RPMI8226 (cell line): ENCODE measurements around the gene RTN4IP1.
A peak's percentile ranks its signal among the peaks of the same experiment; 100 is the strongest.
"Not testable (repeated sequence)": the region's sequence is repeated elsewhere in the genome, so short reads cannot be mapped to it uniquely, and the experiment has no call there.

Source experiments
- DNase-seq: peaks from one replicate; pipeline ENCODE4 v3.0.0-alpha.2; 2015

Gene RTN4IP1

DNA sequence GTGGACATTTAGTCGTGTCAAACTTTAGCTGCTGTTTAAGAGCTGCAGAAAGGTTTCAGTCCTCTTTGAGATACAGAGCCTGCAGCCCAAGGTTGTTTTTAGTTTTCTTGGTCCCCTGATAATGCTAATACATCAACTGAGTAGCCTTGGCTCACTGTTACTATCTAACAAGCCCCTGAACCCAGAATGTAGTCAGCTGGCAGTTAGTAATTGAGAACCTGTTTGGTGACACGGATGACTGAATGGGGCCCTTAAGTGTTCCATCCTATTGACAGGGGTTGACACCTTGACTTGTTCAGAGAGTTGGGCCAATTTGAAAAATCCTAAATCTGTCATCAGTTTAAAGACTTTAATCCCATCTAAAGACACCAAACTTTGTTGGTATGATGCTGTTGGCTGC lies 2.8 kb downstream of the RTN4IP1 start:
- no peak for DNase-seq

DNA sequence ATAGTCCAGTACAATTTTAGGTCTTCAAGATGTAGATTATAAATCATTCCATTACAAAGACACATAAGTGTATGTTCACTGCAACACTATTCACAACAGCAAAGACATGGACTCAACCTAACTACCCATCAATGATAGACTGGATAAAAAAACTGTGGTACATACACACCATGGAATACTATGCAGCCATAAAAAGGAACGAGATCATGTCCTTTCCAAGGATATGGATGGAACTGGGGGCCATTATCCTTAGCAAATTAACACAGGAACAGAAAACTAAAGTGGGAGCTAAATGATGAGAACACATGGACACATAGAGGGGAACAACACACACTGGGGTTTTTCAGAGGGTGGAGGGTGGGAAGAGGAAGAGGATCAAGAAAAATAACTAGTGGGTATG lies 6.3 kb downstream of the RTN4IP1 start:
- DNase-seq: no peak

DNA sequence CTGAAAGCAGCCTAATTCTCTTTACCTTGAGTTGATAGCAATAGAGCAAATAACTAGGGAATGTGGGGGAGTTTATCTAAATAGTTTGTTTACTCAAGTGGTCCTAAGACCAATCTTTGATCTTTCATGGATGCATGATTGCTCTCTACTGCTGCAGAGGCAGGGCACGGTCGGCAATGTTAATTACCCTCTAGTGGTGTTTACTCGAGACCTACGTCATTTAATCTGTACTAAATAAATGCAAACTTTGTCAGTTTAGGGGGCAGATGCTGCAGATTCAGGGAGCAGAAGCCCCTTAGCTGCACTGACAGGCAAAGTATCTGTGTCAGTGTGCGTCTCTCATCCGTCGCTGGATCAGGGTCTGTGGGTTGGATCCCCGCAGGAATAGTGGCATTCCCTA lies 6.9 kb downstream of the RTN4IP1 start:
- no peak for DNase-seq

DNA sequence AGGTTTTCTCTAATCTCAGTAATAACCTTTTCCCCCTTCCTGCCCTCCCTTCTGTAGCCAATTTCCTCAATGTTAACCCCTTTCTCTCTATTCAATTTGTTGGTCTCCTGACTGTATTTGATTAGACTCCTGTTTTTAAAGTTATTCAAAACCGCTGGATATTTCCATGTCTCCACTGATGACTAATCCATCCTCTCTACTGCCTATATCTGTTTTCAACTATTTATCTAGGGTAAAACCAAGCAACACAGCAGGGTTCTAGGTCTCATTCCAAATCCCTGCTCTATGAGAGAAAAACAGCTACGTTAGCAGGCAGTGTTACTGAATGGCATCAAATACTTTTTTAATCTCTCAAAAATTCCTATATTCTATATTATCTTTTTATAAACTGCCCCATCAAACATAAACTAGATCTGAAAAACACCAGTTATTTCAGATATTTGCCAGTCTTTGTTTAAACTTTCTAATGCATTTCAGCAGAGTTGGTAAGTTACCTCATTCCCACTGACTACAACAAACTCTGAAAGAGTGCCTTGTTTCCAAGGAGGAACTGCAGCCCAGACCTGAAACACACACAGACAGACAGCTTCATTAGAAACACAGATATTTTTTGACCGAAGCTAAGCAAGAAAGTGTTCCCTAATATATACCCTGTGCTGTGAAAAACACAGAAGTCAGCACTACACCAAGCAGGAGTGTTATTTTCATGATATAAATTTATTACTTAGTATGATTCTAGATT lies 8.2 kb downstream of the RTN4IP1 start:
- no peak for DNase-seq

DNA sequence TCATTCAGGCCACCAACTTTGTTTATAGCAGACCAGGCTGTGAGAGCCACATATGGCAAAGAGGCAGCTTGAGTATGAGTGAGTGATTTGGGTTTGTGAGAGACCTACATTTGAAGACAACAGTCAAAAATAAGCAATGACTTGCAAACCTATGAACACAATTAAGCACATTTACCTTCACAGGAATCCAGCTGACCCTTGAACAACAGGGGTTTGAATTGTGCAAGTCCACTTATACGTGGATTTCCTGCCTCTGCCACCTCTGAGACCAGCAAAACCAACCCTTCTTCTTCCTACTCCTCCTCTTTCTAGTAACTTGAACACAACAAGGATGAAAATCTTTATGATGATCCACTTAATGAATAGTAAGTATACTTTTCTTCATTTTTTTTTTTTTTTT lies 10.1 kb downstream of the RTN4IP1 start:
- no peak for DNase-seq

DNA sequence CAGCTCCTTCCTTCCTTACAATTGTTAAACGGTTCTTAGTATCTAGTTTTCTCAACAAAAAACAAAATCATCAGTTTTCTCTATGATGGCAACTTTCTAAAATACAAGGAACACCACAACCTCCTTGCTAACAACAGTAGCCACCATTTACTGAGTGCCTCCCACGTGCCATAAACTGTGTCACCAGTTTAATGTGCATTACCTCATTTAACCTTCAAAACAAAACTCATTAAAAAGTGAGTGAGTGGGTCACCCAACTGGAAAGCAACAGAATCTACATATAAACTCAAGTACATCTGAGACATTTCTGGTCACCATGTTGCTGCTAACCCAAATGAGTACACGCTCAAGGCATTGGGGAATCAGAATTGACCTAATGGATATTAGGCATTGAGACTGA lies 11.0 kb downstream of the RTN4IP1 start:
- DNase-seq: no peak

DNA sequence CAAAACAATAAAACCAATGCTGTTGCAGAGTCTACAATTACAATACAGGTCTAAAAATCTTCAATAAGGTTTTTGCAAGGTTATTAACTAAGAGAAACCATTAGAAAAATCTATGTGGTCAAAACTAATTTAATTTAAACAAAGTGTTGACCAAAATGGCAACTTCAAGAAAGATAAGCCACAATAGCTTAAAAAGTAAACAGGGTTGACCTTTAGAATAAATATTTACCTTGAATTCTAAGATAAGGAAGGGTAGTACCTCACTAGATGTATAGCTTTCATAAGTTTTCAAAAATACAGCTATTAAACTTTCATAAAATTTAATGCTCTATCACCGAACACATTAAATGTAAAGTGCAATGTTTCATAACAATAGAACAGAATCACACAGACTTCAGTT lies 11.4 kb downstream of the RTN4IP1 start:
- no peak for DNase-seq

DNA sequence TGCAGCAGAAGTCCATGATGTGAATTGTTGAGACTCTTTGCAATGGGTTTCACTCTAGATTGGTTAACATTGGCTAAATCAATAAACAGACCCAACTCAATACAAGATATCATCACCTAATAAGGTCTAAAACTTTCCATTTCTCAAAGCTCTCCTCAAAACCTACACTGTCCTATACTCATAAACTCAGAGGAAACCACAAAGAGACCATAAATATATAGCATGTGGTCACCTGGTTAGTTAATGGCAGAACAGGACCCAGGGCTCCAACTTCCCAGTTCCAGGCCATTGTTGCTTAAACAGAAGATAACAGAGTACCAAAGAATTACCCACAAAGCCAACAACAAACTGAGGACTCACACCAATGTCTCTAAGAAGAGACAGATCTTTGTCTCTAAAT lies 12.0 kb downstream of the RTN4IP1 start:
- DNase-seq: no peak

DNA sequence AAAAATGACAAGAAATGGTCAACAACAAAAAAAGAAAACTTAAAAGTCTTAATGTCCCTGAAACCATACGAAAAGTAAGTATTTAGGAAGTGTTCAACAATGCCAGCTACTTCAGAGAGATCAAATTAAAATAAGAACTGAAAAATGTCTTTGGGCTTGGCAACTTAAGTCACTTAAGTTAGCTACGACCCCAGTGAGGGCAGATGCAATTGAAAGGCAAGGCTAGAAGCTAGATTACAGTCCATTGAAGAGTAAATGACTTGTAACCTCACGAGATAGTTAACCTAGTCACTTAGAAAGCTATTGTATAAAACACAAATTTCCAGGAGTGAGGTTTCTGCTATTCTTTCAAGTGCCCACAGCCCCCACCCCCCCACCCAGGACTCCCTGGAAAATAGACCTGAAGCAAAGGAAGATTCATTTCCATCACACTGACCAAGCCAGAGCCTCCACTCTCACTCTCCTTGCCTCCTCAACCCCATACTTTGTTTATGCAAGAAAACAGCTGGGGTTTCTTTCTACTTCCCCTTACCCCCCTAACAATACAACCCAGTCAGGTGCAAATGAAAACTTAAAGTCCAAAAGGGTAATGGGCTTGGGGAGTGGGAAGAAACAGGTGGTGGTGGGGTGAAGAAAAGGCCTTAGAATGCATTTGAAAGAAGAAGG lies 14.6 kb downstream of the RTN4IP1 start:
- DNase-seq: no peak

DNA sequence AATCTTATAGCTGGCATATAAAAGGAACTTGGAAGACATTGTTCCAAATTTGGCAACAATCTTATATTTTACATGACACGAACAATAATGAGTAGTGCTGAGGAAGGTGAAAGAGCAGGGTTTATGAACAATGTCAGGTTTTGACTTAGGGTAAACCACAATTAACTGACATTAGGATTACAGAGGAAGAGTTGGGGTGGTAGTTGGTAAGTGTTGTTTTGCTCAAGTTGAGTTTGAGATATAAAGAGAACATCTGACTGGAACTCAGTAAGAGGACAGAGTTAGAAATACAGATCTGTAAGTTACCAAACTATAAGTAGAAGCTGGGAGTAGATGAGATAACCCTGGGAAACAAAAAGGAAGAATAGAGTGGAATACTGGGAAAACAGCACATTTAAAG lies 15.1 kb downstream of the RTN4IP1 start:
- no peak for DNase-seq

DNA sequence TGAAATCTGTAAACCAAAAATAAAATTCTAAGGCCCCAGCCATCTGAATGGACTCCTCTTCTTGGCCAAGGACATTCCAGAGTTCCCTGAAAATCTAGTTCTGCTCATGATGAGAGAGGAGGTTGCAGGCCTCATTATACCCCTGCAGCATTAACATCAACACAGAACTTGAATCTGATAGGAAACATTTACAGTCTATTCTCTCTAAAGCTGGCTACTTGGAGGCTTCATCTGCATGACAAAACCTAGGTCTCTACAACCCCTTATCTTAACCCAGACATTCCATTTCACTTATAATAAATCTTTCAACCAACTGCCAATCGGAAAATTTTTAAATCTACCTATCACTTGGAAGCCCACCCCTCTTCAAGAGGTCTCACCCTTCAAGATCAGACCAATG lies 15.7 kb downstream of the RTN4IP1 start:
- no peak for DNase-seq

DNA sequence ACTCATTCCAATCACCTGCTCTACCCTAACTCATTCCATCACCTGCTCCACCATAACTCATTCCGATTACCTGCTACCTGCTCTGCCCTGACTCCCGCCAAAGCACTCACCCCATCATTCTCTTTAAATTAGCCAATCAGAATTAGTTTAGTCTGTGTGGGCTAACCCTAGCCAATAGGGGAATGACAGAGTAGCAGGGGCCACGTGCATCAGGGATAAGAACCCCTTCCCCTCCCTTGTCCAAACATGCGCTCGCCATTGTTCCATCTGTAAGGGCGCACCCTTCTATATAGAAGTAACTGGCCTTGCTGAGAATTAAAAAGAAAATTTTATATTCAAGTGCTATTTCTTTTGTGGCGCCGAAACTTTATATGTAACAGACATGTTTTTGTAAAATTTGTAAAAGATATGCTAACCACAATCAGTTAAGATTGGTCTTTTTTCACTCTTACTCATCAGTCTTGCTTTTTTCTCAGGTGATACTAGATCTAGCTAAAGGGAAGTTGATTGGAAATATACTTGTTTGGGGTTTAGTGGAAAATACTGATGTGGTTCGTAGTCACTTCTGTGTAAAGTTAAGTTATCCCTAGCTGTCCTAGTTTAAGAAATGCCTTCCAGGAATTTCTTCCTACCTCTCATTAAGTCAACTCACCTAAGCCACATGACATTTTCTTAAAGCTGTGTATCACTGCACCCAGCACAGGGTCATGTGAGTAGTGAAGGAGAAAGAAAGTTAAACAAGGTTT lies 16.5 kb downstream of the RTN4IP1 start:
- DNase-seq: no peak

DNA sequence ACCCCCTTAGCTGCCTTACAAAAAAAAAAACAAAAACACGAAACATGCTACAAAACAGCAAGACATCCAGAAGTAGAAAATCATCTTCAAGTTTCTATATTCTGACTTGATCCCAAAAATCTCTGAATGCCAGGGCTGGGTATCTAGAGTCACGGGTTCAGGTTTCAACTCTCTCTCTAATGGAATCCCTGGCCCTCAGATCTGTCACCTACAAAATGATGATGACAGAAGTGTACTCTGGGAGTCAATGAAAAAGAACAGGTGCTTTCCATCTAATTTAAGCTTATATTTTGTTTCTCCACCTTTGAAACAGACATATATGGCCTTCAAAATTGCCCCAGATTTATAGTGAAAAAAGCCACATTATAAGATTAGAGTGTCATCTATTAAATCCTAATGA lies 18.3 kb downstream of the RTN4IP1 start:
- DNase-seq: no peak

DNA sequence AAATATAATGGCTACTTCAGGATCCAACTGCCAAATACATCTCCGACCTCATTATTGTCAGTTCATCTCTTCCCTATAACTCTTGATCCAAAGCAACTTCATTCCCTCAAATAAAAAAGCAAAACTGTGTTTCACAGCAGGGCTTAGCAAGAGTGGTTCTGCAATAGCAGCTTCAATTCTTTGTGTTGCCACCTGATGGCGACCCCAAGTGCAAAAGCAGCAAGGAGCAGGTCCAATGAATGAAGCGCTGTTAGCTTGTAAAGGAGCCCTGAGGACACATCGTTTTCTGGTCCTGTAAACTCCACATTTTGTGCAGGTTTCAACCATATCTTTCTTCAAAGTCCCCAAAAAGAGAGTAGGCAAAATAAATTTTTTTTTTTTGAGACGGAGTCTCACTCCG lies 19.6 kb downstream of the RTN4IP1 start:
- DNase-seq: peak; percentile 5

DNA sequence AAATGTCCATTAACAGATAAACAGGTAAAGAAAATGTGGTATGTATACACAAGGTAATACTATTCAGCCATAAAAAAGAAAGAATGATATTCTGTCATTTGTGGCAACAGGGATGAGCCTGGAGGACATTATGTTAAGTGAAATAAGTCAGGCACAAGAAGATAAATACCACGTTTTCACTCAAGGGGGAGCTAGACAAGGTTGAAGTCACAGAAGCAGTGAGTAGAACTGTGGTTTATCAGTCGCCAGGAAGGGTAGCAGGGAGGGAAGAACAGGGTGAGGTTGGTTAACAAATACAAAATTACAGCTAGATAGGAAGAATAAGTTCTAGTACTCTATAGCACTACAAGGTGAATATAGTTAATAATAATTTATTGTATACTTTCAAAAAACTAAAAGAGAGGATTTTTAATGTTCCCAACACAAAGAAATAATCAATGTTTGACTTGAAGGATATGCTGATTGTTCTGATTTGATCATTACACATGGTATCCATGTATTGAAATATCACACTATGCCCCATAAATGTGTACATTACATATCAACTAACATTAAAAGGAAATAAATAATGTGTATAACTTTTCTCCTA lies 21.1 kb downstream of the RTN4IP1 start:
- peak; percentile 40 for DNase-seq

DNA sequence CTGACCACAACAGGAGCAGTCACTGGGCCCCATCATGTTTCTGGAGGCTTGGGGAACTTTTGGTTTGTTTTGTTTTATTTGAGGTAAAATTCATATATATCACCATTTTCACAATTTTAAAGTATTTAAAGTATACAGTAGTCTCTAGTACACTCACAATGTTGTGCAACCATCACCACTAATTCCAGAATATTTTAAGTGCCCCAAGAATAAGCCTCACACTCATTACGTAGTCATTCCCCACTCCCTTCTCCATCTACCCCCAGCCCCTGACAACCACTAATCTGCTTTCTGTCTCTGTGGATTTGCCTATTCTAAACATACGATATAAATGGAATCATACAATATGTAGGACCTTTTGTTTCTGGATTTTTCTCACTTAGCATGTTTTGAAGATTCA lies 29.0 kb downstream of the RTN4IP1 start:
- no peak for DNase-seq

DNA sequence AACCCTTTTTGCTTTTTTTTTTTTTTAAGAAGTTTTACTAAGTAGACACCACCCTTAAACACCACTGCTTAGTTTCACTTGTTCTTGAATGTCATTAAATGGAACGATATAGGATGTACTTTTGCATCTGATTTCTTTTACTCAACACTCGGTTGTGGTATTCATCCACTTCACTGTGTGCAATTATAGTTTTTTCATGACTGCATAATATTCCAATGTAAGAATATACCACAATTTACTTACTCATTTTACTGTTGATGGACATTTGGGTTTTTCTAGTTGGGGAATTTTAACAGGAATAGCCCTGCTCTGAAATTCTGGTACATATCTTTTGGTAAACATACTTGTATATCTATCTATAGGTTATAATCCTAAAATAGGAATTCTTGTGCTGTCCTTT lies 29.9 kb downstream of the RTN4IP1 start:
- no peak for DNase-seq

DNA sequence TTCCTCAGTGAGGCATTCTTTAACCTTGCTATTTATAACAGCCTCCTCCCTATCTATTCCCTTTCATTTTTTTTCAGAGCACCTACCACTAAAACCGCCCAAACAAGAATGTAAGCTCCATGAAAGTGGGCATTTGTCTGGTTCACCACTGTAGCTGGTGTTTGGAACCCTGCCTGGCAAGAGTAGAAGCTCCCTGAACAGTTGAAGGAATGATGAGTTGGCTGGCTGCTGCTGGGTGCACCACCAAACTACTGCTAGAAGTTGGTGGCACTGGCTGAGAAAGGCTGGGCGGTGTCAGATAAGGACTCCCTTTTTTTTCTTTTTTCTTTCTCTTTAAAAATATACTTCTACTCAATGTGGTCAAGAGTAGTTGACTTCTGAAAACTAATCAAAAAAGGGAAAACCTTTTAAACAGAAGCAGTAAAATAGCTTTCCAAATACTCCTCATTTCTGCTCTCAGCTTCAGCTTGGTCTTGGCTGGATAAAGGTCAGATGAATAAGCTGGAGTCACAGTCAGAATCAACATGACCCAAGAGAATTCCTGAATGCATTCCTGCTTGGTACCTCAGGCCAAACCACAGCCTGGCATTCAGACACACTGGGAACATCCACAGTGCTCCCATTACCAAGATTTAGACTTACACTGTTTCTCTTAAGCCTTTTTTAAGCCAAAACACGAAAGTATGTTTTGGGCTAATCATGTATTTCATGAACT lies 38.0 kb downstream of the RTN4IP1 start:
- DNase-seq: no peak

DNA sequence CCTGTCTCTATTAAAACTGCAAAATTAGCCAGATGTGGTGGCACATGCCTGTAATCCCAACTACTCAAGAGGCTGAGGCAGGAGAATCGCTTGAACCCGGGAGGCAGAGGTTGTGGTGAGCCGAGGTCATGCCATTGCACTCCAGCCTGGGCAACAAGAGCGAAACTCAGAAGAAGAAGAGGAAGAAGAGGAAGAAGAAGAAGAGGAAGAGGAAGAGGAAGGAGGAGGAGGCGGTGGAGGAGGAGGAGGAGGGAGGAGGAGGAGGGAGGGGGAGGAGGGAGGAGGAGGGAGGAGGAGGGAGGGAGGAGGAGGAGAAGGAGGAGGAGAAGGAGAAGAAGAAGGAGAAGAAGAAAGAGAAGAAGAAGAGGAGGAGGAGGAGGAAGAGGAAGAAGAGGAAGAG lies 40.4 kb downstream of the RTN4IP1 start:
- not testable (repeated sequence) for DNase-seq

DNA sequence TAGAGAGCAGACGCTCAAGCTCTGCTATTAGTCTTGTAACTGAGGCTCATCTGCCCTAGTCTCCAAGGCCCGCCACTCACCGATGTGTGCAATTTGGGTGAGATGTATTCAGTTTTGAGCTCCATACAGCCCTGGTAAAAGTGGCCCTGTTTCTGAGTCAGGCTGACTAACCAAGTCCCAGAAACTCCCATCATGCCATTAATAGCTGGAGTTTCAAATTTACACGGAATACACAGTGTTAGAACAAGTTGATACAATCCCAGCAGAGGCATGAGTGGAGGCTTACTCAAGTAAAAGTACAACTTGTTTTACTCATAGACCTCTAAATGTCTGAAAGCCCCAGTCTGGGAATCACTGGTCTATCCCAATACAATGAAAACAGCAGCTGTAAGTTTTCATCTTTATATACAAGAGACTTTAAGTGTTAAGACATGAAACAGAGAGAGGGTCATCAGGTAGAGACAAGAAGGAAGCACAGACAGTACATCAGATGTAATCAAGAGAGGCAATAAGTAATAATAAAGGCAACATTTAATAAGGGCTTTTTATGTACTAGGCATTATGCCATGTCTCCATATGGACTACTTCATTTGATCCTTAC lies 42.4 kb downstream of the RTN4IP1 start:
- DNase-seq: no peak

DNA sequence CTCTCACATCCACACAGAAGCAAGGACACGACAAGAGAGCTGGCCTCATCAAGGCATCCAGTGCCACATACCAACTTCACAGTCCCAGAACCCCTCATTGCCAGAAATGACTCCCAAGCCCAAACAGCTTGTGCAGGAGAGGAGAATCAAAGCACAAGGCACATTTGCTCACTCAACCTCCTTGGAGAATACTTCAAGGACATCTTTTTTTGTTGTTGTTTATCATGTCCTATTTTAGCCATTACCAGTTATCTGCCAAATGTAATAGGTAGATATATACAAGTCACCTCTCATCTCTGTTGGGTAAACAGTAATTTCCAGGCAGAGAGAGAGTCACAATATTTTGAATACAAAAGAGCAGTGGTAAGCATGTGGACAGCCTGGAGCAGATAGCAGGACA lies 47.8 kb downstream of the RTN4IP1 start:
- no peak for DNase-seq

DNA sequence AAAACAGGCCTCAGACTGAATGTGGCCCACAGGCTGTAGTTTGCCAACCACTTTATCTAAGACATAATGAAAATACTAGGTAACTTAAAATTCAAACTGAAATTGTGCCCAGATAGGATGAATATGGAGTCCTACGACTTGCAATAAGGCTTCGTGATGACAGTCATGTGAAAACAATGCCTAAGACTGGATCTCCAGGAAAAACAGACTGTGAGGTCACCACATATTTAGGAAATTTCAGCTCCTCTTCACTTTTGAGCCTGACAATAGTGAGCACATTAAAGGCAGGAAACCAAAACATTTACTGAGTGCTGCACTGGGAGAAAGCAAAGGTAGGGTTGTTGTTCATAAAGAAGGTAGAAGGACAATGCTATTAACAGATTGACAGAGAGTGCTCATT lies 50.0 kb downstream of the RTN4IP1 start:
- no peak for DNase-seq
